A549 (cell line): ENCODE data around the gene SLC24A4. TPM values are rescaled to one million over a fixed set of nuclear protein-coding genes. Genes with fewer than 3 reads are reported as not detected.

Source experiments
- ATAC-seq, 2 experiments: fragments of 200-7000 bp in 1 of 2; fragments of >200 bp in 1 of 2; cut with Nextera tagmentation in 1 of 2; cut with Tn5 transposase in 1 of 2; 3 replicates each; pipeline versions ENCODE4 v1.8.0 to v1.9.1; 2018 to 2020; ENCODE audit warnings: mild to moderate bottlenecking in 1 of 2, moderate library complexity in 1 of 2
- CTCF ChIA-PET: fragments of 300-600 bp; sonication (Branson Sonifier 250); formaldehyde crosslinking; extraction: SDS; loops from one replicate; lab custom pipeline; 2021; ENCODE audit warnings: antibody characterized with exemption, inconsistent platforms; lab: Yijun Ruan, JAX
- POLR2A ChIA-PET: fragments of 350-600 bp; formaldehyde crosslinking; extraction: SDS; loops from one replicate; lab custom pipeline; 2021; ENCODE audit warnings: antibody characterized with exemption, inconsistent platforms; lab: Yijun Ruan, JAX
- DNase-seq, 2 experiments: peaks; one replicate each; pipeline versions ENCODE4 v3.0.0 to v3.0.0-alpha.2; 2011 to 2016; ENCODE audit warnings: low read depth in 1 of 2, low spot score in 1 of 2
- FAIRE-seq: peaks from 2 replicates; lab custom pipeline; 2011; peaks lifted over from hg19 to GRCh38; lab: Jason Lieb, UNC
- H3K27ac ChIP-seq, 2 experiments: fragments of >200 bp; sonication (Bioruptor Twin); formaldehyde crosslinking; 3 replicates each; pipeline ENCODE4 v1.5.1; 2016 to 2017
- H3K4me1 ChIP-seq: fragments of >200 bp; sonication (Bioruptor Twin); formaldehyde crosslinking; 3 replicates; pipeline ENCODE4 v1.6.1; 2016
- H3K4me2 ChIP-seq: fragments of >200 bp; sonication (Bioruptor Twin); formaldehyde crosslinking; 3 replicates; pipeline ENCODE4 v1.6.1; 2016
- H3K4me3 ChIP-seq: fragments of >200 bp; sonication (Bioruptor Twin); formaldehyde crosslinking; 3 replicates; pipeline ENCODE4 v1.5.1; 2016
- H3K9me3 ChIP-seq: fragments of >200 bp; sonication (Bioruptor Twin); formaldehyde crosslinking; 3 replicates; pipeline ENCODE4 v1.6.1; 2016
- CBX2 ChIP-seq: fragments of 200-600 bp; sonication (generic); IDR thresholded peaks from 2 replicates; pipeline ENCODE4 v1.6.1; 2016; ENCODE audit warnings: low read depth, mild to moderate bottlenecking, borderline replicate concordance
- CHD2 ChIP-seq: fragments of 150-350 bp; IDR thresholded peaks from 2 replicates; pipeline ENCODE4 v1.6.1; 2014; ENCODE audit warnings: low read length; ENCODE audit not compliant: partially characterized antibody
- CHD4 ChIP-seq: fragments of 200-600 bp; sonication (generic); IDR thresholded peaks from 2 replicates; pipeline ENCODE4 v1.6.1; 2016; ENCODE audit warnings: antibody characterized with exemption, mild to moderate bottlenecking, borderline replicate concordance
- CTCF ChIP-seq: fragments of >200 bp; sonication (Bioruptor Twin); formaldehyde crosslinking; IDR thresholded peaks from 3 replicates; pipeline ENCODE4 v1.5.1; 2016
- EHF ChIP-seq: fragments of 250-450 bp; sonication (Bioruptor Pico); IDR thresholded peaks from 2 replicates; pipeline ENCODE4 v1.5.0; 2020; ENCODE audit warnings: mild to moderate bottlenecking
- EHMT2 ChIP-seq: fragments of 200-600 bp; sonication (generic); IDR thresholded peaks from 2 replicates; pipeline ENCODE4 v1.6.1; 2016; ENCODE audit warnings: antibody characterized with exemption, low read depth, mild to moderate bottlenecking, moderate library complexity
- JUNB ChIP-seq: fragments of >200 bp; sonication (Bioruptor Twin); formaldehyde crosslinking; IDR thresholded peaks from 2 replicates; pipeline ENCODE4 v1.6.1; 2016
- KDM1A ChIP-seq: fragments of 200-600 bp; sonication (generic); IDR thresholded peaks from 2 replicates; pipeline ENCODE4 v1.6.1; 2016; ENCODE audit warnings: low read depth, mild to moderate bottlenecking
- KDM5A ChIP-seq: fragments of 200-600 bp; sonication (generic); IDR thresholded peaks from 2 replicates; pipeline ENCODE4 v1.6.1; 2016; ENCODE audit warnings: antibody characterized with exemption, mild to moderate bottlenecking
- MAFK ChIP-seq: fragments of 450-650 bp; IDR thresholded peaks from 2 replicates; pipeline ENCODE4 v1.6.1; 2014; ENCODE audit not compliant: partially characterized antibody
- MAX ChIP-seq: IDR thresholded peaks from 2 replicates; pipeline ENCODE4 v1.6.1; 2012
- PBX3 ChIP-seq: IDR thresholded peaks from 2 replicates; pipeline ENCODE4 v1.6.1; 2012
- PHF8 ChIP-seq: fragments of 200-600 bp; sonication (generic); IDR thresholded peaks from 2 replicates; pipeline ENCODE4 v1.6.1; 2016; ENCODE audit warnings: low read depth, mild to moderate bottlenecking, antibody characterized with exemption, moderate library complexity, borderline replicate concordance
- POLR2A ChIP-seq: IDR thresholded peaks from 2 replicates; pipeline ENCODE4 v1.6.1; 2012; ENCODE audit warnings: mild to moderate bottlenecking, low read length
- RAD21 ChIP-seq, 2 experiments: fragments of >200 bp in 1 of 2; sonication (Bioruptor Twin) in 1 of 2; formaldehyde crosslinking in 1 of 2; IDR thresholded peaks in 1 of 2; conservative IDR thresholded peaks in 1 of 2; 2 replicates in 1 of 2; 3 replicates in 1 of 2; pipeline ENCODE4 v1.6.1; 2012 to 2018; ENCODE audit warnings: inconsistent platforms in 1 of 2
- RCOR1 ChIP-seq: fragments of 150-350 bp; IDR thresholded peaks from 2 replicates; pipeline ENCODE4 v1.6.1; 2014; ENCODE audit warnings: antibody characterized with exemption, low read length, low read depth
- REST ChIP-seq: fragments of 200-600 bp; sonication (generic); IDR thresholded peaks from 2 replicates; pipeline ENCODE4 v1.6.1; 2016; ENCODE audit warnings: antibody characterized with exemption, mild to moderate bottlenecking, moderate library complexity
- RFX5 ChIP-seq: fragments of 450-650 bp; IDR thresholded peaks from 2 replicates; pipeline ENCODE4 v1.7.1; 2014; ENCODE audit warnings: antibody characterized with exemption, mild to moderate bottlenecking, moderate library complexity
- RNF2 ChIP-seq: fragments of 200-600 bp; sonication (generic); IDR thresholded peaks from 2 replicates; pipeline ENCODE4 v1.6.1; 2016; ENCODE audit warnings: low read depth, mild to moderate bottlenecking, antibody characterized with exemption, moderate library complexity, borderline replicate concordance
- TFCP2L1 ChIP-seq: fragments of 250-450 bp; sonication (Bioruptor Pico); IDR thresholded peaks from 2 replicates; pipeline ENCODE4 v1.5.0; 2021; ENCODE audit warnings: mild to moderate bottlenecking
- USF2 ChIP-seq: fragments of 450-650 bp; IDR thresholded peaks from 2 replicates; pipeline ENCODE4 v1.6.1; 2014; ENCODE audit warnings: antibody characterized with exemption
- ZC3H11A ChIP-seq: fragments of 450-650 bp; IDR thresholded peaks from 2 replicates; pipeline ENCODE4 v1.6.1; 2014; ENCODE audit warnings: antibody characterized with exemption, mild to moderate bottlenecking
- WGBS: methylation state at CpG from one replicate; pipeline ENCODE4 v1.1.6; 2017; ENCODE audit errors: missing lambda C conversion rate; 5-methylcytosine and 5-hydroxymethylcytosine counted together
- polyA plus RNA-seq, 4 experiments: library from polyadenylated mRNA; depleted of rRNA in 3 of 4; stranded (reverse); fragments of >200 nt; fragmentation: RNase III in 1 of 4; extraction: RNeasy Plus Mini Kit Qiagen cat#74134 plus additional on column Dnase treatment in 1 of 4; gene quantifications; 2 replicates in 3 of 4; 3 replicates in 1 of 4; pipeline ENCODE4 v1.2.3, GENCODE V29; 2011 to 2017

Gene SLC24A4
- polyA plus RNA-seq, 2 of the 4 experiments (the other 2 are of a cell fraction): 0.05 to 0.19 TPM

- TF ChIP-seq CHD2 (no peak), MAX (no peak), RFX5 (no peak), RAD21 (conservative IDR thresholded peaks at IDR 0.05 in 1 of 2, IDR thresholded peaks at IDR 0.05 in 1 of 2) (peak in 1 of 2 experiments; percentile 23; a peak in 1 of 5 replicates), CTCF (0 out of 3 replicates have a peak, but pooled peaks have one; percentile 17), EHF (CRISPR knock-in tag) (no peak), TFCP2L1 (CRISPR knock-in tag) (no peak), POLR2A (no peak), MAFK (no peak), KDM5A (no peak), RNF2 (no peak)
- TF ChIP-seq, all 56 proteins: peak for 3
Observed at GRCh38 chr14:92481386-92481785, 158.4 kb downstream of the SLC24A4 start (continued).

- ChIA-PET POLR2A (no interaction called here), CTCF (interaction anchor here (0.7 to 1.7 kb wide), 6 partner anchors 9 to 200 kb away, joined by 3 to 7 read pairs (median 4); no protein-coding TSS in a partner anchor)
- WGBS: 33% methylated on average over 1 of the region's 1 CpG
- FAIRE-seq (peak; percentile 7), ATAC-seq (no peak), DNase-seq (no peak)
- no peak for TF ChIP-seq JUNB
- no peak for TF ChIP-seq EHMT2
- no peak for TF ChIP-seq PHF8
- TF ChIP-seq PBX3: no peak
- TF ChIP-seq CHD2: no peak
- TF ChIP-seq CBX2: no peak
- no peak for TF ChIP-seq KDM1A
- TF ChIP-seq CHD4: no peak
- no peak for TF ChIP-seq ZC3H11A
- TF ChIP-seq REST: no peak
- TF ChIP-seq RCOR1: no peak
- TF ChIP-seq USF2: no peak
- Histone ChIP-seq H3K4me3 (no peak overlapping the region), H3K4me2 (no peak overlapping the region), H3K9me3 (0 out of 3 replicates have a peak, but pooled peaks cover 2% of the 10 kb centered on the region), H3K4me1 (peaks cover 14% of the 10 kb centered on the region; the same call in 2 of the 3 replicates), H3K27ac (0 out of 6 replicates have a peak overlapping the region, but pooled peaks of 1 of the 2 experiments have one; percentile 29)
Observed at GRCh38 chr14:92481811-92482555, 159.0 kb downstream of the SLC24A4 start.
